Coronary artery (tissue), 2 donors: ENCODE results near the gene KRT38.
"Not testable (repeated sequence)": the region's sequence is repeated elsewhere in the genome, so short reads cannot be mapped to it uniquely, and the experiment has no call there.

Source experiments
- DNase-seq: peaks from one replicate; pipeline ENCODE4 v3.0.0-alpha.2; 2017; ENCODE audit warnings: low spot score
- H3K27ac ChIP-seq, 2 donors: fragments of 200-600 bp; sonication (generic); one replicate each; pipeline ENCODE4 v1.5.1; 2016 to 2019
- H3K4me3 ChIP-seq: fragments of 200-600 bp; sonication (generic); 2 replicates; pipeline ENCODE4 v1.5.1; 2016; ENCODE audit warnings: mild to moderate bottlenecking, moderate library complexity
- TF ChIP-seq, protein P1 (sequence below): fragments of 200-600 bp; sonication (generic); IDR thresholded peaks from one replicate; pipeline ENCODE4 v1.5.1; 2019; ENCODE audit warnings: antibody characterized with exemption

The KRT38 gene

DNA sequence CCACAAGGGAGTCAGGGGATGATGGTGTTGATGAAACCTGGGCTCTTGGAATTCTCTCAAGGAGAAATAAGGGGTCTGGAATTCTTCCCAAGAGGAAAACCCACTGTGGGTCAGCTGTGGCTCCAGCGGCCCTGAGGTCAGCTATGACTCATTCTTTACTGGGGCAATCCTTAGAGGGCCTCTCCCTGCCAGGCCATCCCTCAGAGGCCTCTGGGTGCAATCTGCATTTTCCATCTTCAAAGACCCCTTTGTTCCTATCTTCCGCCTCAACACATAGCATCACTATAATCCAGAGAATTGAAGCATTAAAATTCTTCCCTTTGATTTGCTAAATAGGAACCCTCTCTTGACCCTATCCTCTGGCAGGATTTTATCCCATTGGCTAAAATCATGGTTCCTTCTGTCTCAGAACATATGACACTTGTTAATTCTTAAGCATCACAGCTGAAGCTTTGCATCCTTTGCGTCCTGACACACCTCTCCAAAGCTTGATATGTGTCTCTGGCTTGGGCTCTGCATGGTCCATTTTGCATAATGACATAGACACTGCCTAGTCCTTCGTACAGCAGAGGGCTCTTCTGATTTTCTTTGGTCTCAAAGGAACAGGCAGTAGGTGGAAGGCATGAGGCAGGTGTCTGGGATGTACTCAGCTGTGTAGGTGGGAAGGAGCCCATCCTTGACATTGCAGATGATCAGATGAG lies 12.0 kb downstream of the KRT38 start:
- Histone ChIP-seq H3K4me3 (no peak overlapping the region), H3K27ac (no peak overlapping the region)
- TF ChIP-seq, protein P1, sequence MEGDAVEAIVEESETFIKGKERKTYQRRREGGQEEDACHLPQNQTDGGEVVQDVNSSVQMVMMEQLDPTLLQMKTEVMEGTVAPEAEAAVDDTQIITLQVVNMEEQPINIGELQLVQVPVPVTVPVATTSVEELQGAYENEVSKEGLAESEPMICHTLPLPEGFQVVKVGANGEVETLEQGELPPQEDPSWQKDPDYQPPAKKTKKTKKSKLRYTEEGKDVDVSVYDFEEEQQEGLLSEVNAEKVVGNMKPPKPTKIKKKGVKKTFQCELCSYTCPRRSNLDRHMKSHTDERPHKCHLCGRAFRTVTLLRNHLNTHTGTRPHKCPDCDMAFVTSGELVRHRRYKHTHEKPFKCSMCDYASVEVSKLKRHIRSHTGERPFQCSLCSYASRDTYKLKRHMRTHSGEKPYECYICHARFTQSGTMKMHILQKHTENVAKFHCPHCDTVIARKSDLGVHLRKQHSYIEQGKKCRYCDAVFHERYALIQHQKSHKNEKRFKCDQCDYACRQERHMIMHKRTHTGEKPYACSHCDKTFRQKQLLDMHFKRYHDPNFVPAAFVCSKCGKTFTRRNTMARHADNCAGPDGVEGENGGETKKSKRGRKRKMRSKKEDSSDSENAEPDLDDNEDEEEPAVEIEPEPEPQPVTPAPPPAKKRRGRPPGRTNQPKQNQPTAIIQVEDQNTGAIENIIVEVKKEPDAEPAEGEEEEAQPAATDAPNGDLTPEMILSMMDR = no peak
- DNase-seq = no peak

DNA sequence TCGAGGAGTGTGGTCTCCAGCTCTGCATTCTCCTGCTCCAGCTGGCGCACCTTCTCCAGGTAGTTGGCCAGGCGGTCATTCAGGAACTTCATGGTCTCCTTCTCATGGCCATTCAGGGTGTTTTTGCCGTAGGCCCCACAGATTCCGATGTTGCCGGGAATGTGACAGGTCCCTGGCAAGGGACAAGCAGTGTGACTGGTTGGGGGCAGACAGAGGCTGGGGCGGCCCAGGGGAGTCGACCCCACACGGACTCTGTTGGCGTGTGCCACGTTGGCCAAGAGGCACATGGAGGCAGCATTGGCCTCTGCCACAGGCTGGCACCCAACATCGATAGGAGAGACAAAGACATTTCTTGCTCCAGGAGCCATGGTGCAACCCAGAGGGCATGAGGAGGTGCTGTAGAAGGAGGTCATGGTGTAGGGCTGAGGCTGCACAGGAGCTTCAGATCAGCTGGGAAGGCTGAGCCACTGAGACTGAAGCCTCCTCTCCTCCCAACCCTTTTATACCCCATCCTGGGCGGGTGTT lies 16.6 kb downstream of the KRT38 start, which contains the start of gene KRT37:
KRT37 (minus strand) TSS at position 475 of the 525 bp plus-strand sequence; CDS start at position 413, 62 bp downstream.
- no peak within 1 kb of the TSS for H3K4me3 ChIP-seq
- DNase-seq = peak; percentile 55

DNA sequence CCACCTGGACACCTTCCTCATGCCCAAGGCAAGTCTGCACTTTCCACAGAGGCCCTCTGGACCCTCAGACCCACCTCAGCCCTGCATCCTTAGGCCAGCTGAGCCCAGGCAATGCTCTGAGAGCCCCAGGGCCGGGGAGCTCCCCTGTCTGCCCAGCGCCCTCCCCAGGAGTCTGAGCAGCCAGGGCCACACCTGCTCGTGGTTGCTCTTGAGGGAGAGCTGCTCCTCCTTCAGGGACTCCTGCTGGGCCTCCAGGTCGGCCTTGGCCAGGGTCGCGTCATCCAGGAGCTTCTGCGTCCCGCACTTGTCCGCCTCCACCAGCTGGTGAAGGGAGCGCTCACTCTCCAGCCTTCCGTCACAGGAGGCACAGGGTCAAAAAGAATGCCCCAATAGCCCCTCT lies 18.2 kb downstream of the KRT38 start:
- DNase-seq, H3K4me3 ChIP-seq, H3K27ac ChIP-seq: not testable (repeated sequence)

More for the DNA sequence above, 16.6 kb downstream of the KRT38 start, which contains the start of gene KRT37:
- no peak within 1 kb of the TSS for H3K27ac ChIP-seq
- TF ChIP-seq, protein P1 = no peak

DNA sequence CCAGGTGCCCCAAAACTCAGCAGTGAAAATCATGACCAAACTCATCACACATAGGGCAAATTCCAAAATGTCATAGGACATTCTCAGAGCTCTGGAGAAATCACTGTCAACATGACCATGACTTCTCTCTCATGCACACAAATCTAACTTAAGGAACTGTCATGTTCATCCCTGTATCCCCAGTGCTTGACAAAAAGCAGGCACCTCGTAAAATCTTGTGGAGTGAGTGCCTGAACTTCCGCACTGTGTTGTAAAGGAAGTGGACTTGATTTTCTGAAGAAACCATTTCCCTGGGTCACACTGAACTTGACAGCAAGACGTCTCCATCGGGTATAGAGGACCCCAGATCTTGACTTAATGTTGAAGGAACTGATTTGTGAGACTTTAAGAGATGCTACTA lies 19.2 kb downstream of the KRT38 start:
- no peak for DNase-seq
- Histone ChIP-seq H3K4me3 (no peak overlapping the region), H3K27ac (no peak overlapping the region)
- TF ChIP-seq, protein P1 = no peak

DNA sequence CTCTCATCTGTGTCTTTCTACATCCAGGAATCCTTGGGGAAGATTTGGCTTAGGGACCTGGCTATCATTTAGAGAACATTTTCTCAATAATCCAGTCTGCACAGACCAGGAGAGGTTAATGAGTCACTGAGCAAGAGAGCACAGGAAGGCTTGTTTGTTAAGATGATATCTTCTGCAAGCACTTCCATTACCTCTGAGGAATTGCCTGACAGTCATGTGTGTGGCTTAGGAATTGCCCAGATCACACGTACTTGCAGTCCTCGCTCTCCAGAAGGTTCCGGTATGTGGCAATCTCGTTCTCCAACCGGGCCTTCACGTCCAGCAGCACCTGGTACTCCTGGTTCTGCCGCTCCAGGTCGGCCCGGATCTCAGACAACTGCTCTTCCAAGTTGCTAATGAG lies 19.7 kb downstream of the KRT38 start:
- Histone ChIP-seq H3K4me3 (no peak overlapping the region), H3K27ac (no peak overlapping the region)
- no peak for DNase-seq
- TF ChIP-seq, protein P1 = no peak

DNA sequence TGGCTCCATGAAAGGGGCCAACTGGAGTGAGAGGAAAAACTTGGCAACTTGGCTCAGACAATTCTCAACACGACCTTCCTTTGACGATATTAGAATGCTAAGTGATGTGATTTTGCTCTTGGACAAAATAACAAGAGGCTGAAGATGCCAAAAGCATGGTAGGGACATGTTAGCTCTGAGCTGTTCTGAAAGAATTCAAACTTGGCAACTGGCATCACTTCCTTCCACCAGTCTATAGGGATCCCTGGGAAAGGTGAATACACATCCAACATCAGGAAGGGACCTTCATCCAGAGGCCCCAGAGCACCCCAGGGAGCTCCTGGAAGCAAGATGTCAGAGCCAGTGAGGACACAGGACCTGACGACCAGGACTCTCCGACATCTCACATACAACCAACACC lies 20.6 kb downstream of the KRT38 start:
- TF ChIP-seq, protein P1 = no peak
- Histone ChIP-seq H3K4me3 (no peak overlapping the region), H3K27ac (no peak overlapping the region)
- no peak for DNase-seq

DNA sequence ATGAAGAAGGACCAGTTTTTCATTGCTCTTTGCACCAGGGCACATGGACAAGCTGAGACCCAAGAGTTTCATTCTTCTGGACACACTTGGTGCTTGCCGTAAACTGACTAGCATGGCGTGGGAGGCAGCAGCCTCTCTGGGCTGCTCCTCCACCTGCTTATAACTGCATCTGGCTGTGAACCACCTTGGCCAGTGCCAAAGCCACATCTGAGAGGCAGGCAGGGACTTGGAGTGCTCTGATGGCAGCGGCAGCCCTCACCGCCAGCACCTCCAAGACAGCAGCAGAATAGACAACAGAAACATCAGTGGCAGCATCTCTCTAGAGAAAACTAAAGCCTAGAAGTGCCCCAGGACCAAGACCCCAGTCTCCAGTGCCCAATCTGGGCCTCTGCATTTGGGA lies 21.1 kb downstream of the KRT38 start:
- no peak overlapping the region for H3K27ac ChIP-seq
- TF ChIP-seq, protein P1 = no peak
- no peak overlapping the region for H3K4me3 ChIP-seq
- no peak for DNase-seq
